Subcutaneous abdominal adipose tissue (tissue), 5 donors: ENCODE measurements around the gene ARHGEF6.

Source experiments
- H3K27ac ChIP-seq: one replicate; pipeline ENCODE4 v1.7.0; 2013; ENCODE audit warnings: low read depth, mild to moderate bottlenecking, inconsistent platforms, low read length, moderate library complexity
- H3K27me3 ChIP-seq, 5 donors: one replicate each; pipeline ENCODE4 v1.7.0; 2013; ENCODE audit warnings: low read length in 5 of 5, inconsistent platforms in 1 of 5; ENCODE audit not compliant: control insufficient read depth in 5 of 5, insufficient read depth in 4 of 5
- H3K36me3 ChIP-seq, 5 donors: one replicate each; pipeline ENCODE4 v1.7.0; 2013; ENCODE audit warnings: low read length in 5 of 5; ENCODE audit not compliant: control insufficient read depth in 5 of 5, insufficient read depth in 5 of 5
- H3K4me1 ChIP-seq, 5 donors: one replicate each; pipeline ENCODE4 v1.7.0; 2013; ENCODE audit warnings: low read length in 5 of 5, mild to moderate bottlenecking in 3 of 5, moderate library complexity in 1 of 5; ENCODE audit not compliant: control insufficient read depth in 5 of 5, insufficient read depth in 5 of 5
- H3K4me3 ChIP-seq, 5 donors: one replicate each; pipeline ENCODE4 v1.7.0; 2013; ENCODE audit warnings: low read length in 5 of 5, low read depth in 1 of 5
- H3K9ac ChIP-seq, 5 donors: one replicate each; pipeline ENCODE4 v1.7.0; 2013; ENCODE audit warnings: low read length in 5 of 5, mild to moderate bottlenecking in 4 of 5, moderate library complexity in 3 of 5
- H3K9me3 ChIP-seq, 5 donors: one replicate each; pipeline ENCODE4 v1.7.0; 2013; ENCODE audit warnings: low read length in 5 of 5; ENCODE audit not compliant: control insufficient read depth in 5 of 5
- donor health status: healthy.
- donor health status: healthy.
- donor health status: healthy.
- donor health status: healthy.
- donor health status: healthy.

The ARHGEF6 gene

GRCh38 chrX:136679531-136679930 is 101.2 kb downstream of the ARHGEF6 start:
- H3K4me1 ChIP-seq = no peaks in the 10 kb centered on the region
- H3K9me3 ChIP-seq = no peaks in the 10 kb centered on the region
- peaks cover 0 to 4% (median 0%) of the 10 kb centered on the region in 5 donors for H3K27me3 ChIP-seq
- no peak overlapping the region for H3K27ac ChIP-seq
- no peak overlapping the region for H3K9ac ChIP-seq
- no peak overlapping the region for H3K4me3 ChIP-seq
- peaks cover 22 to 51% (median 37%) of the 10 kb centered on the region in 5 donors for H3K36me3 ChIP-seq

DNA sequence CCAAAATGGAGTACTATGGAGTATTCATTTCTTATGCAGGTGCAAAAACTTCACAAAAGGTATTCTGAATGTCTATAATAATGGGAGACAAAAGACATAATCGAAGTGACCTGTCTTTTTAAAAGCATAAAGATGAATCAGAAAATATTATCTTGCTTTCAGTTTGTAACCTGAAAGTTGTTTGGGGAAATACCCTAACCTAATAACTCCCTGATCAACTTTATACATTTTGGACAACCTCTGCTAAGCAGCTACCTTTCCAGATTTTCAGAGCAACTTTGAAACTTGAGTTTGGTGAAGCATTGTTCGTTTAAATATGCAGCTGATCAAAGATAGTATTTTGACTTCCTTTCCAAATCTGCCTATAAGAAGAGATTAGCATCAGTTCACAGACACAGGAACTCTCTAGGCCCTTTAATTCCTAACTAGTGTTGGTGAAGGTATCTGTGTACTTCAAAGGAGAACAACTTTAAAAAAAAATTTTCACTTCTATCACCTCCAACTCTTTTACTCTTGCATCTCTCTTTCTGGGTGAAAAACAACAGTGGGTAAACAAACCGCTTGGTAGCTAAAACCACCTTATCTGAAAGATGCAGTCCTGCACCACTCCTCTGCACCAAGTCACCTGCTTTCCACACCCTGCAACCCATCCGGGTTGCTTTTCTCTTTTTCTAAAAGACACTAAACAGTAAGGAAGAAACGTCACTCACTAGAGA is 106.3 kb downstream of the ARHGEF6 start:
- Histone ChIP-seq H3K27me3 (peaks cover 0 to 3% (median 0%) of the 10 kb centered on the region in 5 donors), H3K9me3 (no peaks in the 10 kb centered on the region), H3K9ac (no peak overlapping the region), H3K27ac (no peak overlapping the region), H3K36me3 (peaks cover 28 to 57% (median 32%) of the 10 kb centered on the region in 5 donors), H3K4me3 (no peak overlapping the region), H3K4me1 (no peaks in the 10 kb centered on the region)

DNA sequence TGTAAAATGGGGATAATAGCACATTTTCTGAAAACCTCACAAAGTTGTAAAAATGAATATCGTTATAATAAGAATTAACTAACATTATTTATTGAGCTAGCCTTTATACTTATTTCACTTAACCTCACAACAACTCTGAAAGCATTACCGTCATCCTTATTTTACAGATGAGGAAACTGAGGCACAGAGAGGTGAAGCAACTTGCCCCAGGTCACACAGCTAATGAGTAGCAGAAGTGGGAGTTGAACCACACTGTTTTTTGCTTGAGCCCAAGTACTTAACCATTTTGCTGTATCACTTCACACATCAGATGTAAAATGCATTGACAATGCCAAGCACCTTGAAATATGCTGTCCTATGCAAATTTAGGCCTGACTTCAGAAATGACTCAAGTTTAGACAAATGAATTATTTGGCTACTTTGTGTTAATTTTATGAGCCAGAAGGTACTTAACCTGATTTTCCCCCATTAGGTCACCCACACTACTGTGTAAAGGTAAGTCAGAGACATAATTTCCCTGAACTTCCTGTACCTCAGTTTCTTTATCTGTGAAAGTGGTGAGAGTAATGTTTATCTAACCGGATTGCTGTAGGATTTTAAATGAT is 109.6 kb downstream of the ARHGEF6 start:
- peaks cover 30 to 73% (median 51%) of the 10 kb centered on the region in 5 donors for H3K36me3 ChIP-seq
- H3K4me1 ChIP-seq = peaks cover 0 to 9% (median 0%) of the 10 kb centered on the region in 5 donors
- no peak overlapping the region for H3K4me3 ChIP-seq
- H3K9me3 ChIP-seq = no peaks in the 10 kb centered on the region
- peaks cover 0 to 8% (median 0%) of the 10 kb centered on the region in 5 donors for H3K27me3 ChIP-seq
- H3K9ac ChIP-seq = no peak overlapping the region
- H3K27ac ChIP-seq = no peak overlapping the region

DNA sequence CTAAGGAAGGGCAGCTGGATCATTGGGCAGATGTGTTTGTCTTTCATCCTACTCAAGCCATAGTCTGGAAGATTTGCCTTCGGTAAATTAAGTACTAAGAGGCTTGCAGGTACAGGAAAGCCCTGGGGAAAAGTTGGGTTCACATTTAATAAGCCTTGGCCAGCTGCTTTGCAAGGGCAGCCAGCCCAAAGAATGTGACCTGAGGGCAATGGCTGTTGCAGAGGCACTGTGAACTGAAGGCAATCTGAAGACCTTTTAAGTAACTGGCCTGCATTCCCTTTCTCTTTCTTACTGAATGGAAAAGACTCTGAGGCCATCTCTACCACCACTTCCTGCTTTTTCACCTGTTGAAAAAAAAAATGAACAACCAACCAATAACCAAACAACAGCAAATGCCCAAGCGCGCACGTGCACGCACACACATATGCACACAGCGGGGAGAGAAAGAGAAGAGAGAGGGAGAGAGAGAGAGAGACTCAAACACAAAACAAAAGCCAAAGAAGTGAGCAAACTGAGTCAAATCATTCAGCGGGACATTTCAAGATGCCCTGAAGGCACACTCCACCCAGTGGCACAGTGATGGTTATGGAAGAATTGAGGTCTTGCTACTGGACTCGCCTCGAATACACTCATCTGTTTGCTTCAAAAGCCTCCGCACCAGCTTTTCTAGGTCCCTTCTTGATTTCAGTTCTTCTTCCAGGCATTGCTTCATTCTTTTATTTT is 113.1 kb downstream of the ARHGEF6 start:
- Histone ChIP-seq H3K36me3 (peaks cover 43 to 74% (median 55%) of the 10 kb centered on the region in 5 donors), H3K4me3 (no peak overlapping the region), H3K27ac (no peak overlapping the region), H3K4me1 (peaks cover 0 to 9% (median 0%) of the 10 kb centered on the region in 5 donors), H3K9me3 (peaks cover 2 to 17% (median 10%) of the 10 kb centered on the region in 5 donors), H3K9ac (no peak overlapping the region), H3K27me3 (peaks cover 0 to 6% (median 2%) of the 10 kb centered on the region in 5 donors)

DNA sequence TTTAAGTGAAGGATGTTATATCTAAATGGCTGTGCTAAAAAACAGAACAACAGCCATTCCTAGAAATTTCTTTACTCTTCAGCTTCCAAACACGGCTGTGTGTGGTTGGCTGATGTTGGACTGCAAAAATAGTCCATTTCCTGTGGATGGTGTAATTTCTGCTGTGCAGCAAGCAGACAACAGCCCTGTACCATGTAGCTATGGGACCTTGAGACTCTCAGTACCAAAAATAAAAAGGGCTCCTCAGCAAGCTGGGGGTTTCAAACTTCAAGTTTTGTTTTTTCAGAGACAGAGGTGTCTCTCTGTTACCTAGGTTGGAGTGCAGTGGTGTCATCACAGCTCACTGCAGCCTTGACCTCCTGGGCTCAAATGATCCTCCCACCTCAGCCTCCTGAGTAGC is 114.6 kb downstream of the ARHGEF6 start:
- Histone ChIP-seq H3K27me3 (peaks cover 0 to 5% (median 2%) of the 10 kb centered on the region in 5 donors), H3K27ac (no peak overlapping the region), H3K4me3 (no peak overlapping the region), H3K9me3 (peaks cover 2 to 17% (median 10%) of the 10 kb centered on the region in 5 donors), H3K4me1 (peaks cover 0 to 9% (median 0%) of the 10 kb centered on the region in 5 donors), H3K9ac (no peak overlapping the region), H3K36me3 (peaks cover 39 to 60% (median 48%) of the 10 kb centered on the region in 5 donors)

GRCh38 chrX:136665258-136665900 is 115.4 kb downstream of the ARHGEF6 start:
- no peak overlapping the region for H3K4me3 ChIP-seq
- H3K4me1 ChIP-seq = peaks cover 0 to 9% (median 0%) of the 10 kb centered on the region in 5 donors
- peaks cover 33 to 54% (median 45%) of the 10 kb centered on the region in 5 donors for H3K36me3 ChIP-seq
- H3K9ac ChIP-seq = no peak overlapping the region
- H3K9me3 ChIP-seq = peaks cover 2 to 17% (median 10%) of the 10 kb centered on the region in 5 donors
- H3K27me3 ChIP-seq = peaks cover 0 to 5% (median 3%) of the 10 kb centered on the region in 5 donors
- no peak overlapping the region for H3K27ac ChIP-seq

- H3K27me3 ChIP-seq = peaks cover 0 to 3% (median 0%) of the 10 kb centered on the region in 5 donors
- H3K9me3 ChIP-seq = peaks cover 2 to 17% (median 10%) of the 10 kb centered on the region in 5 donors
- no peak overlapping the region for H3K4me3 ChIP-seq
- H3K9ac ChIP-seq = no peak overlapping the region
- H3K4me1 ChIP-seq = peaks cover 0 to 8% (median 0%) of the 10 kb centered on the region in 5 donors
- no peak overlapping the region for H3K27ac ChIP-seq
- H3K36me3 ChIP-seq = peaks cover 22 to 33% (median 27%) of the 10 kb centered on the region in 5 donors
Observed at GRCh38 chrX:136662976-136663375, 117.8 kb downstream of the ARHGEF6 start.

DNA sequence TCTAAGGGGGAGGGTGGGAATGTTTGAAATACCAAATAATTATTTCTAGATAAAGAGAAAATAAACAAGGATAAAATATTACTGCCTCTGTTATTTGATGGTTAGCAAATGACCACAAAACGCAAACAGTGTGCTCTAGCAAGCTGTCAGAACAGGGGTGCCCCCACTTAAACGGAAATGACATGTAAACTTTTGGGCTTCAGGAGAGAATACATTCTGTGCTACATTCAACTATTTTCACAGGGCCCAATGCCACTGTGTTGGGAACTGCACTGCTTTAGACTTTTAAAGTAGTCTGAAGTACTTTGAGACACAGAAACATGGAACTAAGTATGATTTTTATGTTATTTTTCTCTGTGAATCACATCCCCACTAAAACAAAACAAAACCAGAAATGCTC is 118.6 kb downstream of the ARHGEF6 start:
- peaks cover 0 to 3% (median 0%) of the 10 kb centered on the region in 5 donors for H3K27me3 ChIP-seq
- no peaks in the 10 kb centered on the region for H3K4me1 ChIP-seq
- no peak overlapping the region for H3K4me3 ChIP-seq
- no peak overlapping the region for H3K9ac ChIP-seq
- H3K36me3 ChIP-seq = peaks cover 14 to 25% (median 20%) of the 10 kb centered on the region in 5 donors
- peaks cover 2 to 17% (median 10%) of the 10 kb centered on the region in 5 donors for H3K9me3 ChIP-seq
- no peak overlapping the region for H3K27ac ChIP-seq

DNA sequence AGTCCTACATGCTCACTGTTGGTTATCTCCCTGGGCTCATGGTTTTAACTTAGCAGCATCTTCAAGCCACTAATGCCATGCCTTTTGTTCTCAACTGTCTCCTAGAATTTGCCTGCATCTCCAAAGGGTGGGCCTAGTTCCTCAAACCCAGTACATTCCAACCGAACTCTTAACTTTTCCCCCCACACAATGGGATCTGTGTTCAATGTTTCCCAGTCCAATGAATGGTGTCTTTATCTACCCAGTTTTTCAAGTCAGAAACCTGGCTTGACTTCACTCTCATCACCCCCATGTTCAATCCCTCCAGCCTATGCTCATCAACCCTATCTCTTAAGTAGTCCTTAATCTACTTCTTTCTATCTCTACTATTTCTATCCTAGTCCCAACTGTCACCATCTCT is 119.8 kb downstream of the ARHGEF6 start:
- H3K4me1 ChIP-seq = no peaks in the 10 kb centered on the region
- H3K27me3 ChIP-seq = peaks cover 0 to 3% (median 0%) of the 10 kb centered on the region in 5 donors
- no peak overlapping the region for H3K27ac ChIP-seq
- H3K36me3 ChIP-seq = peaks cover 9 to 19% (median 15%) of the 10 kb centered on the region in 5 donors
- H3K9me3 ChIP-seq = peaks cover 2 to 16% (median 10%) of the 10 kb centered on the region in 5 donors
- no peak overlapping the region for H3K9ac ChIP-seq
- no peak overlapping the region for H3K4me3 ChIP-seq
